B cell (primary cell): ENCODE data around the gene HIP1. TPM values are rescaled to one million over a fixed set of nuclear protein-coding genes. Genes with fewer than 3 reads are reported as not detected.

ENCODE experiments used
- ATAC-seq: fragments of 200-7000 bp; cut with Tn5 transposase; one replicate; pipeline ENCODE4 v1.10.0; 2021; ENCODE audit warnings: low read depth, mild to moderate bottlenecking, moderate number of reproducible peaks, moderate library complexity
- CTCF ChIA-PET: fragments of 350-600 bp; sonication (Branson Sonifier 250); formaldehyde crosslinking; loops from one replicate; lab custom pipeline; 2021; ENCODE audit warnings: antibody characterized with exemption, inconsistent platforms; lab: Charles Lee
- POLR2A ChIA-PET: fragments of 350-600 bp; sonication (Branson Sonifier 250); formaldehyde crosslinking; loops from one replicate; lab custom pipeline; 2021; ENCODE audit warnings: antibody characterized with exemption; lab: Charles Lee
- DNase-seq: peaks from one replicate; pipeline ENCODE4 v3.0.0; 2013
- H2AFZ ChIP-seq: 2 replicates; pipeline ENCODE4 v1.6.1; 2012; ENCODE audit warnings: mild to moderate bottlenecking, low read depth, low read length; ENCODE audit not compliant: insufficient read depth, poor library complexity, severe bottlenecking
- H3K27ac ChIP-seq, 2 donors: 1 replicate in 1 of 2; 2 replicates in 1 of 2; pipeline ENCODE4 v1.5.1; 2012 to 2013; ENCODE audit warnings: low read length in 2 of 2, mild to moderate bottlenecking in 2 of 2, moderate library complexity in 1 of 2
- H3K27me3 ChIP-seq, 4 experiments: fragments of 200-600 bp in 1 of 4; sonication (generic) in 1 of 4; replicated peaks in 1 of 4; 1 replicate in 2 of 4; 2 replicates in 2 of 4; pipeline versions ENCODE4 v1.6.1 to v1.7.0; 2013 to 2016; ENCODE audit warnings: low read length in 3 of 4, mild to moderate bottlenecking in 2 of 4, mixed read lengths in 1 of 4, moderate library complexity in 1 of 4; ENCODE audit not compliant: insufficient read depth in 4 of 4, control insufficient read depth in 3 of 4; ENCODE audit errors: control extremely low read depth in 1 of 4
- H3K36me3 ChIP-seq, 2 experiments: replicated peaks in 1 of 2; 1 replicate in 1 of 2; 2 replicates in 1 of 2; pipeline versions ENCODE4 v1.6.1 to v1.7.1; 2013; ENCODE audit warnings: low read length in 1 of 2; ENCODE audit not compliant: insufficient read depth in 2 of 2, control insufficient read depth in 1 of 2; ENCODE audit errors: control extremely low read depth in 1 of 2, extremely low read depth in 1 of 2
- H3K4me1 ChIP-seq, 2 donors: fragments of 200-600 bp in 1 of 2; sonication (generic) in 1 of 2; 1 replicate in 1 of 2; 2 replicates in 1 of 2; pipeline versions ENCODE4 v1.5.1 to v1.6.1; 2013 to 2017; ENCODE audit warnings: low read length in 2 of 2; ENCODE audit not compliant: control insufficient read depth in 2 of 2, insufficient read depth in 2 of 2
- H3K4me2 ChIP-seq: replicated peaks from 2 replicates; pipeline ENCODE3; 2012; ENCODE audit warnings: mild to moderate bottlenecking, low read depth, low read length; ENCODE audit not compliant: poor library complexity, severe bottlenecking
- H3K4me3 ChIP-seq, 5 experiments: fragments of 200-600 bp in 1 of 5; sonication (generic) in 1 of 5; 1 replicate in 3 of 5; 2 replicates in 2 of 5; pipeline versions ENCODE4 v1.5.1 to v1.7.0; 2011 to 2016; ENCODE audit warnings: low read length in 4 of 5, mild to moderate bottlenecking in 4 of 5, low read depth in 2 of 5, control low read depth in 1 of 5, moderate library complexity in 1 of 5; ENCODE audit not compliant: insufficient read depth in 1 of 5; ENCODE audit errors: control extremely low read depth in 1 of 5, extremely low read depth in 1 of 5
- H3K79me2 ChIP-seq: fragments of 200-600 bp; sonication (generic); one replicate; pipeline ENCODE4 v1.6.0; 2016; ENCODE audit warnings: low read length; ENCODE audit not compliant: control insufficient read depth, insufficient read depth
- H3K9ac ChIP-seq: fragments of 200-600 bp; sonication (generic); 2 replicates; pipeline ENCODE4 v1.6.1; 2017; ENCODE audit warnings: mild to moderate bottlenecking, low read length, moderate library complexity
- H3K9me3 ChIP-seq, 3 donors: one replicate each; pipeline versions ENCODE4 v1.6.1 to v1.7.1; 2013; ENCODE audit warnings: low read length in 2 of 3; ENCODE audit not compliant: control insufficient read depth in 2 of 3, insufficient read depth in 1 of 3; ENCODE audit errors: control extremely low read depth in 1 of 3
- H4K20me1 ChIP-seq: 2 replicates; pipeline ENCODE4 v1.6.0; 2012; ENCODE audit warnings: mild to moderate bottlenecking, low read length; ENCODE audit not compliant: insufficient read depth, control insufficient read depth, poor library complexity, severe bottlenecking
- H3K27ac Mint-ChIP-seq: one replicate; pipeline ENCODE4 v1.8.0; 2021; ENCODE audit warnings: mixed read lengths
- H3K27me3 Mint-ChIP-seq: one replicate; pipeline ENCODE4 v1.8.0; 2021; ENCODE audit warnings: mixed read lengths
- H3K4me1 Mint-ChIP-seq: one replicate; pipeline ENCODE4 v1.8.0; 2021; ENCODE audit warnings: mixed read lengths
- H3K4me3 Mint-ChIP-seq: one replicate; pipeline ENCODE4 v1.8.0; 2021; ENCODE audit warnings: mixed read lengths
- H3K9me3 Mint-ChIP-seq: one replicate; pipeline ENCODE4 v1.8.0; 2022; ENCODE audit warnings: mixed read lengths; ENCODE audit not compliant: insufficient read depth
- EZH2 ChIP-seq: IDR thresholded peaks from 2 replicates; pipeline ENCODE4 v1.6.1; 2012; ENCODE audit warnings: borderline replicate concordance, low read depth, mild to moderate bottlenecking, moderate library complexity, low read length; ENCODE audit not compliant: insufficient read depth, poor library complexity, severe bottlenecking
- WGBS: methylation state at CpG from one replicate; pipeline ENCODE4 v1.1.5; 2013; ENCODE audit warnings: missing lambda C conversion rate; ENCODE audit not compliant: insufficient coverage; 5-methylcytosine and 5-hydroxymethylcytosine counted together
- intact Hi-C: fragments of 100-400 bp; cut with micrococcal nuclease; formaldehyde crosslinking; loops from one replicate; pipeline ENCODE4 v1.10.0; 2022
- polyA plus RNA-seq: library from polyadenylated mRNA; depleted of rRNA; stranded (reverse); fragments of >200 nt; gene quantifications from 2 replicates; pipeline ENCODE4 v1.2.3, GENCODE V29; 2012
- total RNA-seq, 2 donors: library from RNA; stranded (reverse); fragments of 120-200 nt in 1 of 2; gene quantifications; 1 replicate in 1 of 2; 2 replicates in 1 of 2; pipeline versions ENCODE4 v1.2.3 to v1.2.4, GENCODE V29; 2013 to 2022
- TF ChIP-seq, protein P1 (sequence below): fragments of 200-600 bp; IDR thresholded peaks from one replicate; pipeline ENCODE4 v1.8.0; 2022; ENCODE audit warnings: antibody characterized with exemption, mild to moderate bottlenecking

HIP1 gene
- total and polyA plus RNA-seq, 2 donors (not counting 1 experiment from before 2014, with no cell fraction given): 6.5 to 16.7 TPM

DNA sequence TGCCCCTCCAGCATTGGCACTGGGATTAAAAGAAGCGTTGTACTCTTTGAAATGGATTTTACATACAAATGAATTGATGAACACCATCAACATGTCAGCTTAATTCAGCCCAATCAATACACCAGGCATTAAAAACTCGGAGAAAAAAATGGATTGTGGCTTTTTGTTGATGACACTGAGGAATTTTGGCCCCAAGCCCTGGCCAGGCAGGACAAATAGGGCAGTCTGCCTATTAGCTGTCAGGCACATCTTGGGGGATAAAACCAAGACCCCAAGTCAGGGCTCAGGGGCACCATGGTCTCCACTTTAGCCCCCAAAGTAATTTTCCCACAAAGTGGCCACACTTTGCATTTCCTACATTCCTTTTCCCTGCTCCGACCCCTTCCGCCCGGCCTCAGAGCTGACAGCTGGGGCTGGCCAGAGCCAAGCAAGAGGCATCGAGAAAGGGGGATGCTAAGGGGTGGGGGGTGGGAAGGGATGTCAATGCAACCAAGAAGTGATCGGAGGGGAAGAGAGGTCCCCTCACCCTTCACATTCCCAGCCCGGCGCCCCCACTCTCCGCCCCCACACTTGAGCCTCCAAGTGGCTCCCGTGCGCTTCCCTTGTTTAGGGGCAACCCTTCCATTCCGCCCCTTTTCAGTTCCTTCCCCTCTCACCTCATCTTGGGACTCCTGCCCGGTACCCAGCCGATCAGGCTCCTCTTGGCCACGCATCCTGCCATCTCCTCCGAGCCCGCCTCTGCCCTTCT, 711 bp downstream of the HIP1 start:
- no peaks in the 10 kb centered on the region for H3K27me3 Mint-ChIP-seq
- ChIA-PET CTCF (interaction anchor here (1.3 to 6.0 kb wide), 2 partner anchors 13 to 24 kb away, joined by 3 to 36 read pairs; no protein-coding TSS in a partner anchor), POLR2A (interaction anchor here (0.5 to 1.7 kb wide), 3 partner anchors 19 to 118 kb away, joined by 4 to 5 read pairs (median 4); no protein-coding TSS in a partner anchor)
- H3K9me3 Mint-ChIP-seq: no peaks in the 10 kb centered on the region
- Histone ChIP-seq H3K27me3 (no peaks in the 10 kb centered on the region), H3K4me1 (peaks cover 31 to 38% of the 10 kb centered on the region in 2 donors), H2AFZ (peak overlapping the region; percentile 100), H4K20me1 (no peaks in the 10 kb centered on the region), H3K79me2 (peaks cover 28% of the 10 kb centered on the region), H3K4me3 (peak overlapping the region; percentile 51 to 97 (median 91)), H3K9me3 (no peaks in the 10 kb centered on the region), H3K4me2 (peak overlapping the region; percentile 100), H3K9ac (peak overlapping the region; percentile 96), H3K36me3 (no peaks in the 10 kb centered on the region), H3K27ac (peak overlapping the region; percentile 57 to 95)
- H3K4me1 Mint-ChIP-seq: peaks cover 35% of the 10 kb centered on the region
- 1% methylated on average over 11 of the region's 18 CpGs for WGBS
- no peak for TF ChIP-seq EZH2
- TF ChIP-seq, protein P1, sequence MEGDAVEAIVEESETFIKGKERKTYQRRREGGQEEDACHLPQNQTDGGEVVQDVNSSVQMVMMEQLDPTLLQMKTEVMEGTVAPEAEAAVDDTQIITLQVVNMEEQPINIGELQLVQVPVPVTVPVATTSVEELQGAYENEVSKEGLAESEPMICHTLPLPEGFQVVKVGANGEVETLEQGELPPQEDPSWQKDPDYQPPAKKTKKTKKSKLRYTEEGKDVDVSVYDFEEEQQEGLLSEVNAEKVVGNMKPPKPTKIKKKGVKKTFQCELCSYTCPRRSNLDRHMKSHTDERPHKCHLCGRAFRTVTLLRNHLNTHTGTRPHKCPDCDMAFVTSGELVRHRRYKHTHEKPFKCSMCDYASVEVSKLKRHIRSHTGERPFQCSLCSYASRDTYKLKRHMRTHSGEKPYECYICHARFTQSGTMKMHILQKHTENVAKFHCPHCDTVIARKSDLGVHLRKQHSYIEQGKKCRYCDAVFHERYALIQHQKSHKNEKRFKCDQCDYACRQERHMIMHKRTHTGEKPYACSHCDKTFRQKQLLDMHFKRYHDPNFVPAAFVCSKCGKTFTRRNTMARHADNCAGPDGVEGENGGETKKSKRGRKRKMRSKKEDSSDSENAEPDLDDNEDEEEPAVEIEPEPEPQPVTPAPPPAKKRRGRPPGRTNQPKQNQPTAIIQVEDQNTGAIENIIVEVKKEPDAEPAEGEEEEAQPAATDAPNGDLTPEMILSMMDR: no peak
- ATAC-seq (no peak), DNase-seq (no peak)
- H3K27ac Mint-ChIP-seq: peak overlapping the region; percentile 74
- peak overlapping the region; percentile 94 for H3K4me3 Mint-ChIP-seq
- intact Hi-C loops: loop anchor here (2.0 to 10.0 kb wide), 6 partner anchors 75 to 663 kb away; partner anchors contain the start of genes POM121C, RCC1L, RHBDD2 and TMEM120A
